Spleen (tissue), 11 donors: Measurements from ENCODE around the gene GALNT18. TPM values are rescaled to one million over a fixed set of nuclear protein-coding genes. Genes with fewer than 3 reads are reported as not detected.

ENCODE experiments used
- DNase-seq: peaks from one replicate; pipeline ENCODE4 v3.0.0-alpha.2; 2020
- H3K27ac ChIP-seq, 8 donors: fragments of 200-600 bp; sonication (generic) in 7 of 8; 1 replicate in 4 of 8; 2 replicates in 4 of 8; pipeline versions ENCODE4 v1.5.0 to v1.8.0; 2016 to 2021; ENCODE audit warnings: inconsistent platforms in 4 of 8, mild to moderate bottlenecking in 4 of 8, moderate library complexity in 1 of 8
- H3K27me3 ChIP-seq, 7 donors: fragments of 200-600 bp; sonication (generic) in 6 of 7; replicated peaks in 1 of 7; 1 replicate in 4 of 7; 2 replicates in 3 of 7; pipeline versions ENCODE4 v1.5.0 to v1.8.0; 2016 to 2021; ENCODE audit warnings: inconsistent platforms in 3 of 7, mild to moderate bottlenecking in 1 of 7
- H3K36me3 ChIP-seq, 6 donors: fragments of 200-600 bp; sonication (generic) in 5 of 6; 1 replicate in 4 of 6; 2 replicates in 2 of 6; pipeline versions ENCODE4 v1.5.0 to v1.8.0; 2016 to 2021; ENCODE audit warnings: inconsistent platforms in 2 of 6
- H3K4me1 ChIP-seq, 6 donors: fragments of 200-600 bp; sonication (generic) in 5 of 6; 1 replicate in 3 of 6; 2 replicates in 3 of 6; pipeline versions ENCODE4 v1.5.0 to v1.8.0; 2016 to 2021; ENCODE audit warnings: inconsistent platforms in 3 of 6
- H3K4me3 ChIP-seq, 8 donors: fragments of 200-600 bp; sonication (generic) in 7 of 8; 1 replicate in 4 of 8; 2 replicates in 4 of 8; pipeline versions ENCODE4 v1.5.0 to v1.8.0; 2016 to 2021; ENCODE audit warnings: inconsistent platforms in 4 of 8, mild to moderate bottlenecking in 4 of 8, moderate library complexity in 2 of 8
- H3K9me3 ChIP-seq, 8 donors: fragments of 200-600 bp; sonication (generic) in 7 of 8; 1 replicate in 4 of 8; 2 replicates in 4 of 8; pipeline versions ENCODE4 v1.5.0 to v1.8.0; 2016 to 2021; ENCODE audit warnings: inconsistent platforms in 4 of 8
- POLR2A ChIP-seq, 3 donors: fragments of 450-650 bp; IDR thresholded peaks; one replicate each; pipeline ENCODE4 v1.5.1; 2017; ENCODE audit warnings: antibody characterized with exemption in 3 of 3, mild to moderate bottlenecking in 1 of 3
- POLR2AphosphoS5 ChIP-seq, 3 donors: sonication (generic); formaldehyde crosslinking; IDR thresholded peaks; one replicate each; pipeline ENCODE4 v1.5.1; 2017; ENCODE audit warnings: antibody characterized with exemption in 3 of 3
- WGBS, 5 donors: extraction: QIAGEN DNeasy Blood & Tissue Kit in 3 of 5; methylation state at CpG; one replicate each; pipeline versions ENCODE4 v1.1.5 to v1.1.7; 2013 to 2018; 5-methylcytosine and 5-hydroxymethylcytosine counted together
- intact Hi-C: fragments of 100-400 bp; cut with DNase I; formaldehyde crosslinking; loops from one replicate; pipeline ENCODE4 v1.15.0; 2023; ENCODE audit warnings: low total_unique reads
- polyA plus RNA-seq, 3 donors: library from polyadenylated mRNA; stranded (reverse); fragments of 200-250 nt; gene quantifications; one replicate each; pipeline ENCODE4 v1.2.1, GENCODE V29; 2013
- total RNA-seq, 7 donors: library from RNA; depleted of rRNA in 3 of 7; stranded (reverse); fragments of >200 nt in 3 of 7; fragmentation: NEBNext Ultra II Directional in 4 of 7; extraction: Animal tissue kit (Norgen Biotek cat#: 25700) in 4 of 7; gene quantifications; one replicate each; pipeline versions ENCODE4 v1.1.0 to v1.2.1, GENCODE V29; 2016 to 2021
- TF ChIP-seq, protein P1 (sequence below), 11 experiments: fragments of 200-600 bp in 7 of 11; fragments of 450-650 bp in 4 of 11; sonication (generic) in 4 of 11; IDR thresholded peaks in 8 of 11; conservative IDR thresholded peaks in 3 of 11; 1 replicate in 7 of 11; 2 replicates in 4 of 11; pipeline versions ENCODE4 v1.4.0 to v1.8.0; 2016 to 2021; ENCODE audit warnings: antibody characterized with exemption in 11 of 11, inconsistent platforms in 4 of 11, mild to moderate bottlenecking in 1 of 11
- donor health status: healthy with polysubstance abuse.
- donor health status: DM: no; HTN: no; CAD: no; lungs with moderate emphysema.
- donor health status: DM: no; HTN: no; CAD: no.
- donor health status: Bipolar disorder and iron deficiency.
- donor health status: healthy.
- donor health status: DM: no; HTN: no; CAD: no.
- donor health status: DM: yes; HTN: yes; CAD: no.

The GALNT18 gene
- total and polyA plus RNA-seq, 10 donors = 0.87 to 6.9 (median 3.9) TPM

GRCh38 chr11:11583801-11584529 is 37.8 kb downstream of the GALNT18 start:
- H3K9me3 ChIP-seq = no peaks in the 10 kb centered on the region
- H3K27me3 ChIP-seq = peaks cover 0 to 5% (median 0%) of the 10 kb centered on the region in 7 donors
- no peak overlapping the region for H3K4me3 ChIP-seq
- intact Hi-C loops = no loop called here
- DNase-seq = no peak
- WGBS, 5 donors = 68 to 75% (median 73%) methylated on average over 9 of the region's 9 CpGs
- no peak overlapping the region for H3K27ac ChIP-seq
- H3K36me3 ChIP-seq = no peaks in the 10 kb centered on the region
- H3K4me1 ChIP-seq = no peaks in the 10 kb centered on the region
- TF ChIP-seq POLR2A (IDR thresholded peaks at IDR 0.05) = no peak
- TF ChIP-seq, protein P1, sequence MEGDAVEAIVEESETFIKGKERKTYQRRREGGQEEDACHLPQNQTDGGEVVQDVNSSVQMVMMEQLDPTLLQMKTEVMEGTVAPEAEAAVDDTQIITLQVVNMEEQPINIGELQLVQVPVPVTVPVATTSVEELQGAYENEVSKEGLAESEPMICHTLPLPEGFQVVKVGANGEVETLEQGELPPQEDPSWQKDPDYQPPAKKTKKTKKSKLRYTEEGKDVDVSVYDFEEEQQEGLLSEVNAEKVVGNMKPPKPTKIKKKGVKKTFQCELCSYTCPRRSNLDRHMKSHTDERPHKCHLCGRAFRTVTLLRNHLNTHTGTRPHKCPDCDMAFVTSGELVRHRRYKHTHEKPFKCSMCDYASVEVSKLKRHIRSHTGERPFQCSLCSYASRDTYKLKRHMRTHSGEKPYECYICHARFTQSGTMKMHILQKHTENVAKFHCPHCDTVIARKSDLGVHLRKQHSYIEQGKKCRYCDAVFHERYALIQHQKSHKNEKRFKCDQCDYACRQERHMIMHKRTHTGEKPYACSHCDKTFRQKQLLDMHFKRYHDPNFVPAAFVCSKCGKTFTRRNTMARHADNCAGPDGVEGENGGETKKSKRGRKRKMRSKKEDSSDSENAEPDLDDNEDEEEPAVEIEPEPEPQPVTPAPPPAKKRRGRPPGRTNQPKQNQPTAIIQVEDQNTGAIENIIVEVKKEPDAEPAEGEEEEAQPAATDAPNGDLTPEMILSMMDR (IDR thresholded peaks at IDR 0.05 in 8 of 11, conservative IDR thresholded peaks at IDR 0.05 in 3 of 11) = no peak
- TF ChIP-seq POLR2AphosphoS5 (IDR thresholded peaks at IDR 0.05) = no peak

GRCh38 chr11:11582011-11582701 is 39.6 kb downstream of the GALNT18 start:
- H3K27ac ChIP-seq = no peak overlapping the region
- H3K4me3 ChIP-seq = no peak overlapping the region
- 70 to 84% (median 79%) methylated on average over 4 to 5 of the region's 5 CpGs for WGBS, 5 donors
- H3K27me3 ChIP-seq = peaks cover 0 to 5% (median 0%) of the 10 kb centered on the region in 7 donors
- DNase-seq = no peak
- peaks cover 0 to 11% (median 2%) of the 10 kb centered on the region in 6 donors for H3K4me1 ChIP-seq
- no peaks in the 10 kb centered on the region for H3K36me3 ChIP-seq
- H3K9me3 ChIP-seq = no peaks in the 10 kb centered on the region
- TF ChIP-seq, protein P1 (IDR thresholded peaks at IDR 0.05 in 8 of 11, conservative IDR thresholded peaks at IDR 0.05 in 3 of 11) = no peak
- TF ChIP-seq POLR2AphosphoS5 (IDR thresholded peaks at IDR 0.05) (no peak), POLR2A (IDR thresholded peaks at IDR 0.05) (no peak)
- intact Hi-C loops = no loop called here

GRCh38 chr11:11581481-11581880 is 40.3 kb downstream of the GALNT18 start:
- H3K36me3 ChIP-seq = no peaks in the 10 kb centered on the region
- TF ChIP-seq POLR2A (IDR thresholded peaks at IDR 0.05) (no peak), POLR2AphosphoS5 (IDR thresholded peaks at IDR 0.05) (no peak)
- TF ChIP-seq, protein P1 (IDR thresholded peaks at IDR 0.05 in 8 of 11, conservative IDR thresholded peaks at IDR 0.05 in 3 of 11) = no peak
- intact Hi-C loops = no loop called here
- DNase-seq = no peak
- no peak overlapping the region for H3K27ac ChIP-seq
- no peak overlapping the region for H3K4me3 ChIP-seq
- peaks cover 0 to 15% (median 5%) of the 10 kb centered on the region in 6 donors for H3K4me1 ChIP-seq
- no peaks in the 10 kb centered on the region for H3K9me3 ChIP-seq
- H3K27me3 ChIP-seq = peaks cover 0 to 5% (median 0%) of the 10 kb centered on the region in 7 donors
- 83 to 93% (median 85%) methylated on average over 1 to 4 of the region's 4 CpGs for WGBS, 5 donors

GRCh38 chr11:11580841-11581411 is 40.9 kb downstream of the GALNT18 start:
- no peak overlapping the region for H3K4me3 ChIP-seq
- H3K4me1 ChIP-seq = peaks cover 0 to 15% (median 5%) of the 10 kb centered on the region in 6 donors
- TF ChIP-seq POLR2AphosphoS5 (IDR thresholded peaks at IDR 0.05) (no peak), POLR2A (IDR thresholded peaks at IDR 0.05) (no peak)
- TF ChIP-seq, protein P1 (IDR thresholded peaks at IDR 0.05 in 8 of 11, conservative IDR thresholded peaks at IDR 0.05 in 3 of 11) = no peak
- H3K9me3 ChIP-seq = no peaks in the 10 kb centered on the region
- DNase-seq = no peak
- H3K36me3 ChIP-seq = no peaks in the 10 kb centered on the region
- no peak overlapping the region for H3K27ac ChIP-seq
- peaks cover 0 to 5% (median 0%) of the 10 kb centered on the region in 7 donors for H3K27me3 ChIP-seq
- 88 to 95% (median 89%) methylated on average over 10 of the region's 10 CpGs for WGBS, 5 donors
- intact Hi-C loops = no loop called here
